ENCODE results near the gene PAK6. TPM values are rescaled to one million over a fixed set of nuclear protein-coding genes. Genes with fewer than 3 reads are reported as not detected.

The PAK6 gene
- polyA plus RNA-seq, 1 of the 3 experiments (the other 2 are of a cell fraction): 0.07 TPM

- H3K9me2 ChIP-seq: no peaks in the 10 kb centered on the region
- DNase-seq: no peak
- no peaks in the 10 kb centered on the region for H3K79me2 ChIP-seq (ENCODE audit: insufficient read depth)
- no peak for TF ChIP-seq POLR2AphosphoS5 (IDR thresholded peaks at IDR 0.05; ENCODE audit: low read depth, low read length)
- no peak for TF ChIP-seq TAF1 (IDR thresholded peaks at IDR 0.05; ENCODE audit: borderline replicate concordance, low read depth, low read length)
- TF ChIP-seq RXRA (IDR thresholded peaks at IDR 0.05; ENCODE audit: borderline replicate concordance, low read depth): no peak
- no peak for TF ChIP-seq EP300 (IDR thresholded peaks at IDR 0.05; ENCODE audit: borderline replicate concordance in 1 of 2, low read depth in 1 of 2, low read length in 1 of 2)
- no peak for TF ChIP-seq TEAD4 (IDR thresholded peaks at IDR 0.05; ENCODE audit: borderline replicate concordance, insufficient read depth)
- no peak for TF ChIP-seq MEF2A (IDR thresholded peaks at IDR 0.05; ENCODE audit: borderline replicate concordance, low read depth)
- TF ChIP-seq JUND (IDR thresholded peaks at IDR 0.05): no peak
- no peak for TF ChIP-seq ELF1 (IDR thresholded peaks at IDR 0.05)
- no peak for TF ChIP-seq FOXM1 (IDR thresholded peaks at IDR 0.05; ENCODE audit: low read depth)
- TF ChIP-seq TCF12 (IDR thresholded peaks at IDR 0.05): no peak
- no peak for TF ChIP-seq CTCF (IDR thresholded peaks at IDR 0.05)
- TF ChIP-seq EZH2phosphoT487 (IDR thresholded peaks at IDR 0.05; ENCODE audit: borderline replicate concordance, low read depth): no peak
- no peak for TF ChIP-seq FOXJ3 (CRISPR knock-in tag; IDR thresholded peaks at IDR 0.05)
- TF ChIP-seq GABPA (IDR thresholded peaks at IDR 0.05; ENCODE audit: low read depth): no peak
- no peak for TF ChIP-seq NFIC (IDR thresholded peaks at IDR 0.05; ENCODE audit: borderline replicate concordance)
- H3K4me2 ChIP-seq: no peak overlapping the region
- no peaks in the 10 kb centered on the region for H3K9me3 ChIP-seq
- peaks cover 0 to 6% of the 10 kb centered on the region in 2 experiments; a peak in 1 of 4 replicates for H3K4me1 ChIP-seq (ENCODE audit: control insufficient read depth in 1 of 2, insufficient read depth in 2 of 2, low read depth in 1 of 2, low read length in 1 of 2)
- H3K4me3 ChIP-seq (ENCODE audit: low read depth in 2 of 2, low read length in 1 of 2): no peak overlapping the region
- H4K20me1 ChIP-seq (ENCODE audit: insufficient read depth): no peaks in the 10 kb centered on the region
- ChIA-PET POLR2A (no interaction called here), CTCF (interaction anchor here (1.0 to 34.5 kb wide), 5 partner anchors 9 to 80 kb away, joined by 3 to 720 read pairs (median 8); partner anchors contain the start of gene PAK6)
- 99% methylated on average over 5 of the region's 5 CpGs for WGBS (ENCODE audit: low lambda C conversion rate)
- no peaks in the 10 kb centered on the region for H3F3A ChIP-seq (replicated peaks; ENCODE audit: insufficient read depth)
- H3K27ac ChIP-seq (ENCODE audit: low read depth in 2 of 2, low read length in 1 of 2): no peak overlapping the region
- no peak overlapping the region for H3K9ac ChIP-seq
- H3K27me3 ChIP-seq (ENCODE audit: insufficient read depth): no peaks in the 10 kb centered on the region
- H2AFZ ChIP-seq (ENCODE audit: low read depth): no peak overlapping the region
- peaks cover 0 to 11% of the 10 kb centered on the region in 2 experiments for H3K36me3 ChIP-seq (replicated peaks in 1 of 2; ENCODE audit: control insufficient read depth in 1 of 2, insufficient read depth in 2 of 2, low read length in 1 of 2)
Measured at GRCh38 chr15:40229316-40229715, 9.5 kb upstream of the PAK6 start.

DNA sequence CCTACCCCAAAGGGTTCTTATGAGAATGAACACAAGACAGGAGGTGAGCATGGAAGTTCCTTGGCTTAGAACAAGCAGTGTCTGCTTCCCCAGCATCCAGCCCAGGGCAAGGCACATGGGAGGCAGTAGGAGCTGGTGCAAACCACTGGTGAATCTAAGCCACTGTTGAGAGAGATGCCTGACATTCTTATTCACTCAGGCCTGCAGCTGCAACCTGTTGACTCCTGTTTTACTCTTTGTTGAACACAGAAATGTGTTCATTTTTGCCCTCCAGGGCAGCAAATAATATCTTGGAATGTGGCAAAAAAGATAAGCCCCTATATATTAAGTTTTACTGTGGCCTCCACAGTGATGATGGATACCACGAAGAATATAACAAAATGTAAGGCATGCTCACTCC lies 8.9 kb upstream of the PAK6 start:
- DNase-seq: no peak
- 96% methylated on average over 1 of the region's 1 CpG for WGBS (ENCODE audit: low lambda C conversion rate)

More for the DNA sequence above, 8.9 kb upstream of the PAK6 start:
- H4K20me1 ChIP-seq (ENCODE audit: insufficient read depth): no peaks in the 10 kb centered on the region
- no peaks in the 10 kb centered on the region for H3K79me2 ChIP-seq (ENCODE audit: insufficient read depth)
- TF ChIP-seq POLR2AphosphoS5 (IDR thresholded peaks at IDR 0.05; ENCODE audit: low read depth, low read length): no peak
- no peak for TF ChIP-seq RXRA (IDR thresholded peaks at IDR 0.05; ENCODE audit: borderline replicate concordance, low read depth)
- TF ChIP-seq, protein P1, sequence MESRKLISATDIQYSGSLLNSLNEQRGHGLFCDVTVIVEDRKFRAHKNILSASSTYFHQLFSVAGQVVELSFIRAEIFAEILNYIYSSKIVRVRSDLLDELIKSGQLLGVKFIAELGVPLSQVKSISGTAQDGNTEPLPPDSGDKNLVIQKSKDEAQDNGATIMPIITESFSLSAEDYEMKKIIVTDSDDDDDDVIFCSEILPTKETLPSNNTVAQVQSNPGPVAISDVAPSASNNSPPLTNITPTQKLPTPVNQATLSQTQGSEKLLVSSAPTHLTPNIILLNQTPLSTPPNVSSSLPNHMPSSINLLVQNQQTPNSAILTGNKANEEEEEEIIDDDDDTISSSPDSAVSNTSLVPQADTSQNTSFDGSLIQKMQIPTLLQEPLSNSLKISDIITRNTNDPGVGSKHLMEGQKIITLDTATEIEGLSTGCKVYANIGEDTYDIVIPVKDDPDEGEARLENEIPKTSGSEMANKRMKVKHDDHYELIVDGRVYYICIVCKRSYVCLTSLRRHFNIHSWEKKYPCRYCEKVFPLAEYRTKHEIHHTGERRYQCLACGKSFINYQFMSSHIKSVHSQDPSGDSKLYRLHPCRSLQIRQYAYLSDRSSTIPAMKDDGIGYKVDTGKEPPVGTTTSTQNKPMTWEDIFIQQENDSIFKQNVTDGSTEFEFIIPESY (IDR thresholded peaks at IDR 0.05; ENCODE audit: borderline replicate concordance, low read depth): no peak
- TF ChIP-seq, protein P2, sequence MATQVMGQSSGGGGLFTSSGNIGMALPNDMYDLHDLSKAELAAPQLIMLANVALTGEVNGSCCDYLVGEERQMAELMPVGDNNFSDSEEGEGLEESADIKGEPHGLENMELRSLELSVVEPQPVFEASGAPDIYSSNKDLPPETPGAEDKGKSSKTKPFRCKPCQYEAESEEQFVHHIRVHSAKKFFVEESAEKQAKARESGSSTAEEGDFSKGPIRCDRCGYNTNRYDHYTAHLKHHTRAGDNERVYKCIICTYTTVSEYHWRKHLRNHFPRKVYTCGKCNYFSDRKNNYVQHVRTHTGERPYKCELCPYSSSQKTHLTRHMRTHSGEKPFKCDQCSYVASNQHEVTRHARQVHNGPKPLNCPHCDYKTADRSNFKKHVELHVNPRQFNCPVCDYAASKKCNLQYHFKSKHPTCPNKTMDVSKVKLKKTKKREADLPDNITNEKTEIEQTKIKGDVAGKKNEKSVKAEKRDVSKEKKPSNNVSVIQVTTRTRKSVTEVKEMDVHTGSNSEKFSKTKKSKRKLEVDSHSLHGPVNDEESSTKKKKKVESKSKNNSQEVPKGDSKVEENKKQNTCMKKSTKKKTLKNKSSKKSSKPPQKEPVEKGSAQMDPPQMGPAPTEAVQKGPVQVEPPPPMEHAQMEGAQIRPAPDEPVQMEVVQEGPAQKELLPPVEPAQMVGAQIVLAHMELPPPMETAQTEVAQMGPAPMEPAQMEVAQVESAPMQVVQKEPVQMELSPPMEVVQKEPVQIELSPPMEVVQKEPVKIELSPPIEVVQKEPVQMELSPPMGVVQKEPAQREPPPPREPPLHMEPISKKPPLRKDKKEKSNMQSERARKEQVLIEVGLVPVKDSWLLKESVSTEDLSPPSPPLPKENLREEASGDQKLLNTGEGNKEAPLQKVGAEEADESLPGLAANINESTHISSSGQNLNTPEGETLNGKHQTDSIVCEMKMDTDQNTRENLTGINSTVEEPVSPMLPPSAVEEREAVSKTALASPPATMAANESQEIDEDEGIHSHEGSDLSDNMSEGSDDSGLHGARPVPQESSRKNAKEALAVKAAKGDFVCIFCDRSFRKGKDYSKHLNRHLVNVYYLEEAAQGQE (IDR thresholded peaks at IDR 0.05; ENCODE audit: low read depth, low read length): no peak
- TF ChIP-seq USF2 (IDR thresholded peaks at IDR 0.05; ENCODE audit: borderline replicate concordance, low read depth, low read length): no peak
- ChIA-PET CTCF (interaction anchor here (1.0 to 34.5 kb wide), 4 partner anchors 9 to 184 kb away, joined by 3 to 720 read pairs (median 12); partner anchors contain the start of gene PAK6), POLR2A (no interaction called here)
- H3K27ac ChIP-seq (ENCODE audit: low read depth in 2 of 2, low read length in 1 of 2): no peak overlapping the region
- H3K9me3 ChIP-seq: no peaks in the 10 kb centered on the region
- no peak overlapping the region for H3K4me2 ChIP-seq
- H3K4me3 ChIP-seq (ENCODE audit: low read depth in 2 of 2, low read length in 1 of 2): no peak overlapping the region
- no peak overlapping the region for H2AFZ ChIP-seq (ENCODE audit: low read depth)
- no peaks in the 10 kb centered on the region for H3K27me3 ChIP-seq (ENCODE audit: insufficient read depth)
- H3K36me3 ChIP-seq (replicated peaks in 1 of 2; ENCODE audit: control insufficient read depth in 1 of 2, insufficient read depth in 2 of 2, low read length in 1 of 2): peaks cover 0 to 9% of the 10 kb centered on the region in 2 experiments
- peaks cover 0 to 6% of the 10 kb centered on the region in 2 experiments; a peak in 1 of 4 replicates for H3K4me1 ChIP-seq (ENCODE audit: control insufficient read depth in 1 of 2, insufficient read depth in 2 of 2, low read depth in 1 of 2, low read length in 1 of 2)
- H3K9me2 ChIP-seq: no peaks in the 10 kb centered on the region
- no peak overlapping the region for H3K9ac ChIP-seq
- no peaks in the 10 kb centered on the region for H3F3A ChIP-seq (replicated peaks; ENCODE audit: insufficient read depth)
